Measurements from ENCODE around the gene GPR83. TPM values are rescaled to one million over a fixed set of nuclear protein-coding genes. Genes with fewer than 3 reads are reported as not detected.

The GPR83 gene
- total and polyA plus RNA-seq, 5 donors, result 0.19 to 0.89 (median 0.25) TPM

Other genes with a start within 250 kb of the GPR83 start
- not detected for gene IZUMO1R, start 96.8 kb downstream of the GPR83 start, total RNA-seq
- not detected for gene IZUMO1R, start 96.8 kb downstream of the GPR83 start, polyA plus RNA-seq
- gene MRE11, start 92.4 kb upstream of the GPR83 start, total RNA-seq, result 10 to 100 TPM in 3 of 4 donors, 1 to 10 TPM in 1; 9.5 to 11.0 (median 10.9) TPM
- gene MRE11, start 92.4 kb upstream of the GPR83 start, polyA plus RNA-seq, result 3.0 TPM
- gene ANKRD49, start 92.6 kb upstream of the GPR83 start, total RNA-seq, result 1 to 10 TPM; 5.4 to 8.6 (median 6.6) TPM
- gene ANKRD49, start 92.6 kb upstream of the GPR83 start, polyA plus RNA-seq, result 6.8 TPM
- not detected for gene C11orf97, start 111.0 kb upstream of the GPR83 start, total RNA-seq
- gene C11orf97, start 111.0 kb upstream of the GPR83 start, polyA plus RNA-seq, result not detected
- 1 to 10 TPM; 2.0 to 2.9 (median 2.5) TPM for gene FUT4, start 142.5 kb upstream of the GPR83 start, total RNA-seq
- 1.2 TPM for gene FUT4, start 142.5 kb upstream of the GPR83 start, polyA plus RNA-seq
- 1 to 10 TPM; 1.1 to 3.5 (median 1.8) TPM for gene PIWIL4, start 165.9 kb upstream of the GPR83 start, total RNA-seq
- gene PIWIL4, start 165.9 kb upstream of the GPR83 start, polyA plus RNA-seq, result 1.6 TPM